Right ventricle myocardium superior (tissue), 1 donor: ENCODE measurements around the gene BMPR1A. TPM values are rescaled to one million over a fixed set of nuclear protein-coding genes. Genes with fewer than 3 reads are reported as not detected.

ENCODE experiments used
- total RNA-seq: library from RNA; stranded (reverse); fragmentation: NEBNext Ultra II Directional; extraction: Animal tissue kit (Norgen Biotek cat#: 25700); gene quantifications from one replicate; pipeline ENCODE4 v1.2.1, GENCODE V29; 2021
- donor health status: DM: no; HTN: yes; CAD: no; lungs with severe emphysema.

BMPR1A gene
- total RNA-seq, 1 donor from 2014 or later: 50.2 TPM

Other genes starting within 250 kb of the BMPR1A start
- 19.7 TPM for gene WAPL, start 234.8 kb upstream of the BMPR1A start, total RNA-seq
- gene OPN4, start 102.1 kb upstream of the BMPR1A start, total RNA-seq: 0.40 TPM
- 1,375 TPM for gene LDB3, start 88.1 kb upstream of the BMPR1A start, total RNA-seq
- gene MMRN2, start 201.0 kb downstream of the BMPR1A start, total RNA-seq: 33.5 TPM
- gene SNCG, start 202.0 kb downstream of the BMPR1A start, total RNA-seq: 23.5 TPM
- gene ADIRF, start 211.9 kb downstream of the BMPR1A start, total RNA-seq: 43.2 TPM